Hepatocyte (in vitro differentiated cells): ENCODE measurements around the gene ACTA2.

Experiments
- EZH2 ChIP-seq: fragments of 200-600 bp; sonication (generic); IDR thresholded peaks from 2 replicates; pipeline ENCODE4 v1.6.1; 2016; ENCODE audit warnings: antibody characterized with exemption, mild to moderate bottlenecking, borderline replicate concordance
- EZH2phosphoT487 ChIP-seq: fragments of 200-600 bp; sonication (generic); IDR thresholded peaks from one replicate; pipeline ENCODE4 v1.6.1; 2018; ENCODE audit warnings: antibody characterized with exemption, mild to moderate bottlenecking, low read depth, moderate library complexity; ENCODE audit not compliant: unreplicated experiment, severe bottlenecking
- TF ChIP-seq, protein P1 (sequence below): fragments of 200-600 bp; sonication (generic); IDR thresholded peaks from 2 replicates; pipeline ENCODE4 v1.5.1; 2016; ENCODE audit warnings: antibody characterized with exemption, mild to moderate bottlenecking; ENCODE audit not compliant: poor library complexity

DNA sequence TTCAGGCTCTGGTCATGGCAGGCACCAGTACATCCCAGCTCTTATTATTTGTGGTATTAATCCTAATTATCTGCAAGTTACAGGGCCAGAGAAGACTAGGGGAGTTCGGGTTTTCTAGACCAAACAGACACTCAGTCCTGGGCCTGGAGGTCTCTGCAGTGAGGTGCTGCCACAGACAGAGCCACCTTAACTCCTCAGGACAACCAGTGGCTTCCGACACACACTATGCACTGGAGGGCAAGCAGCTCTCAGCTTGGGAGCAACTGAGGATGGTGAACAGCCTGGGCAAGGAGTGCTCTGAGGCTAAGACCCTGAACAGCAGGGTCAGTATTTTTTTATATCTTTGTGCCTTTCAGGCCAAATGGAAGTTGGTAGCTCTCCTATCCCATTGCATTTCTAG lies 19.0 kb downstream of the ACTA2 start:
- TF ChIP-seq, protein P1, sequence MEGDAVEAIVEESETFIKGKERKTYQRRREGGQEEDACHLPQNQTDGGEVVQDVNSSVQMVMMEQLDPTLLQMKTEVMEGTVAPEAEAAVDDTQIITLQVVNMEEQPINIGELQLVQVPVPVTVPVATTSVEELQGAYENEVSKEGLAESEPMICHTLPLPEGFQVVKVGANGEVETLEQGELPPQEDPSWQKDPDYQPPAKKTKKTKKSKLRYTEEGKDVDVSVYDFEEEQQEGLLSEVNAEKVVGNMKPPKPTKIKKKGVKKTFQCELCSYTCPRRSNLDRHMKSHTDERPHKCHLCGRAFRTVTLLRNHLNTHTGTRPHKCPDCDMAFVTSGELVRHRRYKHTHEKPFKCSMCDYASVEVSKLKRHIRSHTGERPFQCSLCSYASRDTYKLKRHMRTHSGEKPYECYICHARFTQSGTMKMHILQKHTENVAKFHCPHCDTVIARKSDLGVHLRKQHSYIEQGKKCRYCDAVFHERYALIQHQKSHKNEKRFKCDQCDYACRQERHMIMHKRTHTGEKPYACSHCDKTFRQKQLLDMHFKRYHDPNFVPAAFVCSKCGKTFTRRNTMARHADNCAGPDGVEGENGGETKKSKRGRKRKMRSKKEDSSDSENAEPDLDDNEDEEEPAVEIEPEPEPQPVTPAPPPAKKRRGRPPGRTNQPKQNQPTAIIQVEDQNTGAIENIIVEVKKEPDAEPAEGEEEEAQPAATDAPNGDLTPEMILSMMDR: no peak
- TF ChIP-seq EZH2phosphoT487 (no peak), EZH2 (no peak)
